ENCODE results near the gene NUP85.

GRCh38 chr17:75238684-75239191 lies 33.3 kb downstream of the NUP85 start:
- TF ChIP-seq CTCF (IDR thresholded peaks at IDR 0.05) (peak in 3 of 4 experiments; percentile 65 to 78 (median 74)), POLR2A (IDR thresholded peaks at IDR 0.05) (no peak), POLR2AphosphoS5 (IDR thresholded peaks at IDR 0.05) (no peak)

Measured in gastroesophageal sphincter (tissue), 3 donors.